ENCODE data around the gene CBR1.

DNA sequence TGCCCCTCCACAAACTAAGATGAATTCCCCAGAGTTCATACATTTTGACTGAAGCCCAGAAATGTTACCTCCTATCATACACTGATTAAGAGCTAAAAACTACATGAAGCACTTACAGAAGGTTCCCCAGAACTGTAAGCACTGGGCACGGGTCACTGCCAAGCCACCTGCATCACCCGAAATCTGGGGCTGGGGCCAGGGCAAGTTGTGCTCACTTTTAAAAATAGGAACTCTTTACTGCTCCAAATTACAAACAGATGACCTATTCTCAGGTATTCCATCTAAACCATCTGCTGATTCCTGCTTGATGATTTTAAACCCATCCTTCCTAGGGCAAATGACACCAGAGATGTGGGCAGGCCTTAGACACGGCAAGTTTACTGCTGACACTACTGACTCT is 14.3 kb upstream of the CBR1 start:
- TF ChIP-seq POLR2A (IDR thresholded peaks at IDR 0.05; ENCODE audit: low read length), result no peak
- no peak for TF ChIP-seq GATA1 (IDR thresholded peaks at IDR 0.05; ENCODE audit: low read depth, low read length)
